Measurements from ENCODE around the gene CAMTA2.

The CAMTA2 gene

GRCh38 chr17:4948931-4949320, 38.5 kb downstream of the CAMTA2 start:
- TF ChIP-seq GATA2 (IDR thresholded peaks at IDR 0.05; ENCODE audit: low read depth, low read length), result no peak
- TF ChIP-seq GATA3 (IDR thresholded peaks at IDR 0.05; ENCODE audit: low read depth, low read length), result no peak

- no peak for TF ChIP-seq GATA3 (IDR thresholded peaks at IDR 0.05; ENCODE audit: low read depth, low read length)
- TF ChIP-seq GATA2 (IDR thresholded peaks at IDR 0.05; ENCODE audit: low read depth, low read length), result no peak
Measured at GRCh38 chr17:4948166-4948930, 39.1 kb downstream of the CAMTA2 start, which contains the start of gene PFN1. TSS of gene PFN1 (minus strand) at chr17:4948530. CDS start at chr17:4948394, 136 bp downstream.

- no peak for TF ChIP-seq GATA2 (IDR thresholded peaks at IDR 0.05; ENCODE audit: low read depth, low read length)
- no peak for TF ChIP-seq GATA3 (IDR thresholded peaks at IDR 0.05; ENCODE audit: low read depth, low read length)
Measured at GRCh38 chr17:4947411-4948165, 39.9 kb downstream of the CAMTA2 start.

- TF ChIP-seq GATA3 (IDR thresholded peaks at IDR 0.05; ENCODE audit: low read depth, low read length) (no peak), GATA2 (IDR thresholded peaks at IDR 0.05; ENCODE audit: low read depth, low read length) (no peak)
Measured at GRCh38 chr17:4947010-4947410, 40.5 kb downstream of the CAMTA2 start.

- TF ChIP-seq GATA3 (IDR thresholded peaks at IDR 0.05; ENCODE audit: low read depth, low read length) (no peak), GATA2 (IDR thresholded peaks at IDR 0.05; ENCODE audit: low read depth, low read length) (no peak)
Measured at GRCh38 chr17:4946312-4946976, 41.0 kb downstream of the CAMTA2 start.

GRCh38 chr17:4945944-4946280, 41.6 kb downstream of the CAMTA2 start:
- TF ChIP-seq GATA2 (IDR thresholded peaks at IDR 0.05; ENCODE audit: low read depth, low read length) (no peak), GATA3 (IDR thresholded peaks at IDR 0.05; ENCODE audit: low read depth, low read length) (no peak)

- TF ChIP-seq GATA2 (IDR thresholded peaks at IDR 0.05; ENCODE audit: low read depth, low read length) (no peak), GATA3 (IDR thresholded peaks at IDR 0.05; ENCODE audit: low read depth, low read length) (no peak)
Measured at GRCh38 chr17:4945176-4945943, 42.1 kb downstream of the CAMTA2 start.

- TF ChIP-seq GATA2 (IDR thresholded peaks at IDR 0.05; ENCODE audit: low read depth, low read length) (no peak), GATA3 (IDR thresholded peaks at IDR 0.05; ENCODE audit: low read depth, low read length) (no peak)
Measured at GRCh38 chr17:4944554-4945175, 42.8 kb downstream of the CAMTA2 start.

- TF ChIP-seq GATA3 (IDR thresholded peaks at IDR 0.05; ENCODE audit: low read depth, low read length), result no peak
- no peak for TF ChIP-seq GATA2 (IDR thresholded peaks at IDR 0.05; ENCODE audit: low read depth, low read length)
Measured at GRCh38 chr17:4944163-4944553, 43.3 kb downstream of the CAMTA2 start.

- TF ChIP-seq GATA3 (IDR thresholded peaks at IDR 0.05; ENCODE audit: low read depth, low read length) (no peak), GATA2 (IDR thresholded peaks at IDR 0.05; ENCODE audit: low read depth, low read length) (no peak)
Measured at GRCh38 chr17:4942760-4943508, 44.5 kb downstream of the CAMTA2 start.

GRCh38 chr17:4941319-4941610, 46.2 kb downstream of the CAMTA2 start:
- TF ChIP-seq GATA2 (IDR thresholded peaks at IDR 0.05; ENCODE audit: low read depth, low read length), result no peak
- no peak for TF ChIP-seq GATA3 (IDR thresholded peaks at IDR 0.05; ENCODE audit: low read depth, low read length)

- no peak for TF ChIP-seq GATA3 (IDR thresholded peaks at IDR 0.05; ENCODE audit: low read depth, low read length)
- no peak for TF ChIP-seq GATA2 (IDR thresholded peaks at IDR 0.05; ENCODE audit: low read depth, low read length)
Measured at GRCh38 chr17:4940555-4941318, 46.7 kb downstream of the CAMTA2 start.

Data from SH-SY5Y (cell line).